Progenitor cell of endocrine pancreas (in vitro differentiated cells): Measurements from ENCODE around the gene PLEKHH2. TPM values are rescaled to one million over a fixed set of nuclear protein-coding genes. Genes with fewer than 3 reads are reported as not detected.
A peak's percentile ranks its signal among the peaks of the same experiment; 100 is the strongest.
"Not testable (repeated sequence)": the region's sequence is repeated elsewhere in the genome, so short reads cannot be mapped to it uniquely, and the experiment has no call there.

Source experiments
- DNase-seq: peaks from one replicate; pipeline ENCODE4 v3.0.0; 2021; ENCODE audit warnings: low spot score; ENCODE audit not compliant: unreplicated experiment
- H3K27ac Mint-ChIP-seq: 2 replicates; pipeline ENCODE4 v1.8.0; 2021; ENCODE audit warnings: mild to moderate bottlenecking, moderate library complexity, mixed read lengths
- H3K27me3 Mint-ChIP-seq: 2 replicates; pipeline ENCODE4 v1.8.0; 2021; ENCODE audit warnings: mixed read lengths
- H3K36me3 Mint-ChIP-seq: 2 replicates; pipeline ENCODE4 v1.8.0; 2022; ENCODE audit warnings: mixed read lengths; ENCODE audit not compliant: insufficient read depth
- H3K4me1 Mint-ChIP-seq: 2 replicates; pipeline ENCODE4 v1.8.0; 2021; ENCODE audit warnings: low read depth, mixed read lengths
- H3K4me3 Mint-ChIP-seq: 2 replicates; pipeline ENCODE4 v1.8.0; 2021; ENCODE audit warnings: low read depth, mild to moderate bottlenecking, moderate library complexity, mixed read lengths
- H3K9me3 Mint-ChIP-seq: 2 replicates; pipeline ENCODE4 v1.8.0; 2021; ENCODE audit warnings: low read depth, mixed read lengths
- CTCF ChIP-seq: fragments of 200-600 bp; sonication (generic); IDR thresholded peaks from one replicate; pipeline ENCODE4 v1.5.0; 2021; ENCODE audit warnings: antibody characterized with exemption, mild to moderate bottlenecking; ENCODE audit not compliant: unreplicated experiment
- total RNA-seq: library from RNA; stranded (reverse); gene quantifications from 2 replicates; pipeline ENCODE4 v1.2.1, GENCODE V29; 2021

The PLEKHH2 gene
- total RNA-seq, 1 donor from 2014 or later = 9.0 TPM

GRCh38 chr2:43676322-43677050, 39.4 kb downstream of the PLEKHH2 start, which contains the start of gene C1GALT1C1L:
TSS of gene C1GALT1C1L (minus strand) at chr2:43676429. CDS start at chr2:43676322, 107 bp downstream.
- no peaks in the 10 kb centered on the region for H3K27me3 Mint-ChIP-seq
- no peak for TF ChIP-seq CTCF
- H3K27ac Mint-ChIP-seq = peak within 1 kb of the TSS; percentile 7
- H3K9me3 Mint-ChIP-seq = peaks cover 18% of the 10 kb centered on the region
- peaks cover 6% of the 10 kb centered on the region for H3K36me3 Mint-ChIP-seq
- H3K4me3 Mint-ChIP-seq = peak within 1 kb of the TSS; percentile 40
- no peaks in the 10 kb centered on the region for H3K4me1 Mint-ChIP-seq
- no peak for DNase-seq

GRCh38 chr2:43677783-43678182, 40.7 kb downstream of the PLEKHH2 start:
- not testable (repeated sequence) for H3K27me3 Mint-ChIP-seq, DNase-seq, H3K4me3 Mint-ChIP-seq, H3K36me3 Mint-ChIP-seq, H3K9me3 Mint-ChIP-seq, H3K27ac Mint-ChIP-seq, H3K4me1 Mint-ChIP-seq

- Mint-ChIP-seq H3K4me1 (no peaks in the 10 kb centered on the region), H3K27me3 (no peaks in the 10 kb centered on the region), H3K27ac (no peak overlapping the region), H3K36me3 (no peaks in the 10 kb centered on the region), H3K4me3 (no peak overlapping the region), H3K9me3 (no peaks in the 10 kb centered on the region)
- DNase-seq = no peak
- no peak for TF ChIP-seq CTCF
Measured at GRCh38 chr2:43685357-43685756, 48.3 kb downstream of the PLEKHH2 start.

- Mint-ChIP-seq H3K27ac (no peak overlapping the region), H3K4me3 (no peak overlapping the region), H3K4me1 (no peaks in the 10 kb centered on the region), H3K27me3 (no peaks in the 10 kb centered on the region), H3K9me3 (peaks cover 4% of the 10 kb centered on the region), H3K36me3 (peaks cover 1% of the 10 kb centered on the region)
- no peak for DNase-seq
- TF ChIP-seq CTCF = no peak
Measured at GRCh38 chr2:43689999-43690398, 52.9 kb downstream of the PLEKHH2 start.

- Mint-ChIP-seq H3K36me3 (peaks cover 1% of the 10 kb centered on the region), H3K9me3 (peaks cover 4% of the 10 kb centered on the region), H3K4me1 (no peaks in the 10 kb centered on the region), H3K27me3 (no peaks in the 10 kb centered on the region), H3K4me3 (no peak overlapping the region), H3K27ac (no peak overlapping the region)
- TF ChIP-seq CTCF = no peak
- no peak for DNase-seq
Measured at GRCh38 chr2:43692428-43692994, 55.5 kb downstream of the PLEKHH2 start.

- H3K9me3 Mint-ChIP-seq, H3K27me3 Mint-ChIP-seq, H3K36me3 Mint-ChIP-seq, H3K4me1 Mint-ChIP-seq, H3K4me3 Mint-ChIP-seq, H3K27ac Mint-ChIP-seq, DNase-seq: not testable (repeated sequence)
Measured at GRCh38 chr2:43698140-43698539, 61.1 kb downstream of the PLEKHH2 start.
